ENCODE measurements around the gene OLFML3. TPM values are rescaled to one million over a fixed set of nuclear protein-coding genes. Genes with fewer than 3 reads are reported as not detected.

Gene OLFML3, protein sequence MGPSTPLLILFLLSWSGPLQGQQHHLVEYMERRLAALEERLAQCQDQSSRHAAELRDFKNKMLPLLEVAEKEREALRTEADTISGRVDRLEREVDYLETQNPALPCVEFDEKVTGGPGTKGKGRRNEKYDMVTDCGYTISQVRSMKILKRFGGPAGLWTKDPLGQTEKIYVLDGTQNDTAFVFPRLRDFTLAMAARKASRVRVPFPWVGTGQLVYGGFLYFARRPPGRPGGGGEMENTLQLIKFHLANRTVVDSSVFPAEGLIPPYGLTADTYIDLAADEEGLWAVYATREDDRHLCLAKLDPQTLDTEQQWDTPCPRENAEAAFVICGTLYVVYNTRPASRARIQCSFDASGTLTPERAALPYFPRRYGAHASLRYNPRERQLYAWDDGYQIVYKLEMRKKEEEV
- 0.13 and 1.6 TPM in 2 replicates for total RNA-seq

DNA sequence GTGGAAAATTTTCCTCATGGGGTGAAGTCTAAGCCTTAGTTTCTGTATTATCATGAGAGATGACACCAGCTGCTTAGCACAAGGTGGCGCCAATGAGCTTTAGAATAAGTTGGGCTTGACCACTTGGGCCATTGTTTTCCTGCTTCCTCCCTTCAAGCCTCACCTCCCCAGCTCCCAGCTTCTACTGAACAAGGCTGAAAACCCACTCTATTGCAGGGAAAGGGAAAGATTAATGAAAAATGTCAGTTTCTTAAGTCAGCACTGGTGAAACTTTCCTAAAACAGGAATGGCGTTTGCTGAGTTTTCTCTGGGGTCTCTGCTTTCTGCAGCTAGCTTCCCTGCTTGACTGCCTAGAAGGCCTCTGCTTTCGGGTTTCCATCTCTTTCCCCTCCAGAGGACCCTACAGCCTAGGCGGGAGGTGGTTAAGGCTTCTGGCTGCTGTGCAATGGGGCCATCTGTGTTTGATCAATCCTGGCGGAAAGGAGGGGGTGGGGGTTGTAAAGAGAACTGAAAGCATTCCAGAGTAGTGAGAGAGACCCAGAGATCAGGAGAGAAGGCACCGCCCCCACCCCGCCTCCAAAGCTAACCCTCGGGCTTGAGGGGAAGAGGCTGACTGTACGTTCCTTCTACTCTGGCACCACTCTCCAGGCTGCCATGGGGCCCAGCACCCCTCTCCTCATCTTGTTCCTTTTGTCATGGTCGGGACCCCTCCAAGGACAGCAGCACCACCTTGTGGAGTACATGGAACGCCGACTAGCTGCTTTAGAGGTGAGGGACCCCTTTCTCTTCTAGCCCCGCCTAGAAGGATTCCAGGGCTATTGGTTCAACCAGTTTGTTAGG, at the start of gene OLFML3:
OLFML3 (plus strand) TSS at position 612 of the 840 bp plus-strand sequence; CDS start at position 655, 43 bp downstream.
- Histone ChIP-seq H3K36me3 (ENCODE audit: control insufficient read depth, insufficient read depth, low read length) (no peaks in the 10 kb centered on the region), H3K27me3 (ENCODE audit: control insufficient read depth, insufficient read depth, low read length) (no peaks in the 10 kb centered on the region), H3K4me3 (ENCODE audit: low read depth, low read length) (no peak within 1 kb of the TSS)
- peak; percentile 74 for TF ChIP-seq CTCF (IDR thresholded peaks at IDR 0.05; ENCODE audit: insufficient read depth, low read length, severe bottlenecking)
- DNase-seq (ENCODE audit: low read depth) (peak; percentile 84), FAIRE-seq (no peak)

DNA sequence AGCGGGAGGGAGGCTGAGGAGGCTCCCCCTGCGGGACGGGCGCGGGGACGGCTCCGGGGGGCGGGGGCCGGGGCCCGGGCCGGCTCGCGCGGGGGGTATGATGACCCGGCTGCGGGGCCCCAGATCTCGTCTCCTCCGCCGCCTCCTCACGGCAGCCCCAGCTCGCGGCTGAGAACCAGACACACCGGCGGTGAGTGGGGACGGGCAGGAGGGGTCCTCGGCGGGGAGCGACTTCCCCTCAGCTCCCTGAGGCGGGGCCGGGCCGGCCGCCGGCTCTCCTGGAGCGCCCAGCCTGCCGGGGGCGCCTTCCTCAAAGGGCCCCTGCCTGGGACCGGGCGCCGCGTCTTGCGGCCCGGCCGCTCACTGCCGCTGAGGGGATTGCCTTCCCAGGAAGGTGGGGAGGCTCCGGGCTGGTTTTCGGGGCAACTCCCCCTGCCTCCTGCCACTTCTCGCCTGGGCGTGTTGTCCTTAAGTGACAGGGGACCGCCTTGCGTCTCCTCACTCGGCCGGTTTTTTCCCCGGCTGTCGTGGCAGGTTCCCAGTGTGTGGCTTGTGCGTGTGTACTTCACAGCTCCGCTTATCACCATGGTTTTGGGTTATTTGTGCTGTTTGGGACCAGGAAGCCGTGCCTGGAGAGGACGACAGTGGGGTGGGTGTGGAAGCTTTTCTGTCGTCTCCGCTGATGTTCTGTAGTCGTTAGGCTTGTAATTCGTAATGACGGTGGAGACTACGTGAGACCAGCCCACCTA, 49.4 kb upstream of the OLFML3 start:
- Histone ChIP-seq H3K4me3 (ENCODE audit: low read depth, low read length) (peak overlapping the region; percentile 97), H3K27me3 (ENCODE audit: control insufficient read depth, insufficient read depth, low read length) (no peaks in the 10 kb centered on the region), H3K36me3 (ENCODE audit: control insufficient read depth, insufficient read depth, low read length) (no peaks in the 10 kb centered on the region)
- peak; percentile 24 for DNase-seq (ENCODE audit: low read depth)
- peak; percentile 15 for TF ChIP-seq CTCF (IDR thresholded peaks at IDR 0.05; ENCODE audit: insufficient read depth, low read length, severe bottlenecking)
- no peak for FAIRE-seq

- no peaks in the 10 kb centered on the region for H3K36me3 ChIP-seq (ENCODE audit: control insufficient read depth, insufficient read depth, low read length)
- peak overlapping the region; percentile 97 for H3K4me3 ChIP-seq (ENCODE audit: low read depth, low read length)
- peak; percentile 58 for DNase-seq (ENCODE audit: low read depth)
- no peak for FAIRE-seq
- no peaks in the 10 kb centered on the region for H3K27me3 ChIP-seq (ENCODE audit: control insufficient read depth, insufficient read depth, low read length)
- TF ChIP-seq CTCF (IDR thresholded peaks at IDR 0.05; ENCODE audit: insufficient read depth, low read length, severe bottlenecking) = no peak
These were observed 48.6 kb upstream of the OLFML3 start for GRCh38 chr1:113930499-113931161.

- H3K27me3 ChIP-seq (ENCODE audit: control insufficient read depth, insufficient read depth, low read length) = no peaks in the 10 kb centered on the region
- TF ChIP-seq CTCF (IDR thresholded peaks at IDR 0.05; ENCODE audit: insufficient read depth, low read length, severe bottlenecking) = no peak
- FAIRE-seq (no peak), DNase-seq (ENCODE audit: low read depth) (peak; percentile 45)
- H3K36me3 ChIP-seq (ENCODE audit: control insufficient read depth, insufficient read depth, low read length) = no peaks in the 10 kb centered on the region
- no peak overlapping the region for H3K4me3 ChIP-seq (ENCODE audit: low read depth, low read length)
These were observed 47.8 kb upstream of the OLFML3 start for GRCh38 chr1:113931451-113931851.

DNA sequence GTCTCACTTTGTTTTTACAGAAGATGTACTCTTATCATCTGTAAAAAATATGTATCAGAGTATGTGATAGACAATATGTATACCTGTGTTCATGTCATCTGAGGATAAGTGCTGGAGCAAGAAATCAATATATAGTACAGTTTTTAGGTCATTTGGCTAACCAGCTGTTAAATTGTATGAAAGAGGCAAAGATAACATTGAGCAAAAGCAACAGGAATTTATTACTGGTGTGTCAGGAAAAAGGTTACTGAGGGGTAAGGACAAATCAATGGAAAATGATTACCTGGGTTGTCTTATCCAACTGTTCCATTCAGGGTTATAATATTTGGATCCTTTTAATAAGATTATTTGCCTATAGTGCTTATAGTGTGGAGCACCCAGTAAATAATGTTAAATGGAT, 45.3 kb upstream of the OLFML3 start:
- DNase-seq (ENCODE audit: low read depth) = no peak
- TF ChIP-seq CTCF (IDR thresholded peaks at IDR 0.05; ENCODE audit: insufficient read depth, low read length, severe bottlenecking) = no peak
- H3K27me3 ChIP-seq (ENCODE audit: control insufficient read depth, insufficient read depth, low read length) = no peaks in the 10 kb centered on the region
- H3K36me3 ChIP-seq (ENCODE audit: control insufficient read depth, insufficient read depth, low read length) = no peaks in the 10 kb centered on the region
- FAIRE-seq = no peak
- H3K4me3 ChIP-seq (ENCODE audit: low read depth, low read length) = no peak overlapping the region

All from bronchial epithelial cell (primary cell).